GM12878 (cell line): ENCODE results near the gene SCYGR5. TPM values are rescaled to one million over a fixed set of nuclear protein-coding genes. Genes with fewer than 3 reads are reported as not detected.

ENCODE experiments used
- ATAC-seq: fragments of 200-7000 bp; cut with Tn5 transposase; 3 replicates; pipeline ENCODE4 v1.9.1; 2020; ENCODE audit warnings: mild to moderate bottlenecking, moderate library complexity
- BruUV-seq: library from RNA; stranded (reverse); fragments of 400-500 nt; replicated peaks from 2 replicates; lab custom pipeline; 2021; lab: Mats Ljungman, UMichigan
- CTCF ChIA-PET: fragments of 300-600 bp; sonication (Branson Sonifier 250); formaldehyde crosslinking; extraction: SDS; loops from one replicate; lab custom pipeline; 2021; ENCODE audit warnings: inconsistent platforms; lab: Yijun Ruan, JAX
- POLR2A ChIA-PET: fragments of 350-600 bp; formaldehyde crosslinking; extraction: SDS; loops from one replicate; lab custom pipeline; 2021; ENCODE audit warnings: inconsistent platforms; lab: Charles Lee
- RAD21 ChIA-PET: fragments of 300-600 bp; sonication (Branson Sonifier 250); formaldehyde crosslinking; loops from one replicate; lab custom pipeline; 2023; ENCODE audit warnings: antibody characterized with exemption; ENCODE audit not compliant: unreplicated experiment; lab: Charles Lee
- SMC1A ChIA-PET: fragments of 300-600 bp; sonication (Branson Sonifier 250); formaldehyde crosslinking; loops from one replicate; lab custom pipeline; 2023; ENCODE audit not compliant: unreplicated experiment, uncharacterized antibody; lab: Charles Lee
- DNase-seq: peaks from one replicate; pipeline ENCODE4 v3.0.0-alpha.2; 2011; ENCODE audit warnings: low read depth, low spot score
- FAIRE-seq: peaks from 3 replicates; lab custom pipeline; 2011; peaks lifted over from hg19 to GRCh38; lab: Jason Lieb, UNC
- H2AFZ ChIP-seq: 2 replicates; pipeline ENCODE4 v1.6.0; 2011; ENCODE audit warnings: low read depth, low read length, control low read depth; ENCODE audit not compliant: control insufficient read depth
- H3K27ac ChIP-seq: 2 replicates; pipeline ENCODE4 v1.5.1; 2011; ENCODE audit warnings: control low read depth; ENCODE audit not compliant: control insufficient read depth, insufficient read depth
- H3K27me3 ChIP-seq, 2 experiments: replicated peaks in 1 of 2; 2 replicates each; pipeline versions ENCODE4 v1.6.0 to v1.6.1; 2011; ENCODE audit warnings: low read length in 1 of 2; ENCODE audit not compliant: control insufficient read depth in 2 of 2, insufficient read depth in 2 of 2
- H3K36me3 ChIP-seq, 2 experiments: 2 replicates each; pipeline ENCODE4 v1.5.1; 2011; ENCODE audit warnings: low read length in 1 of 2; ENCODE audit not compliant: control insufficient read depth in 2 of 2, insufficient read depth in 2 of 2
- H3K4me1 ChIP-seq: 2 replicates; pipeline ENCODE4 v1.6.1; 2011; ENCODE audit warnings: mild to moderate bottlenecking, low read length, moderate library complexity, mixed read lengths; ENCODE audit not compliant: control insufficient read depth, insufficient read depth
- H3K4me2 ChIP-seq: 2 replicates; pipeline ENCODE4 v1.6.0; 2011; ENCODE audit warnings: control low read depth; ENCODE audit not compliant: control insufficient read depth, insufficient read depth
- H3K4me3 ChIP-seq: fragments of 200-600 bp; sonication (generic); 2 replicates; pipeline ENCODE4 v1.5.1; 2016
- H3K79me2 ChIP-seq: 2 replicates; pipeline ENCODE4 v1.6.0; 2011; ENCODE audit warnings: low read length; ENCODE audit not compliant: control insufficient read depth, insufficient read depth
- H3K9ac ChIP-seq: 2 replicates; pipeline ENCODE4 v1.8.0; 2011; ENCODE audit warnings: low read length, control low read depth, mixed read lengths; ENCODE audit not compliant: control insufficient read depth, insufficient read depth
- H3K9me3 ChIP-seq: replicated peaks from 3 replicates; pipeline ENCODE4 v1.5.1; 2011; ENCODE audit warnings: mild to moderate bottlenecking, low read length; ENCODE audit not compliant: control insufficient read depth, insufficient read depth
- H4K20me1 ChIP-seq: 2 replicates; pipeline ENCODE4 v1.6.0; 2011; ENCODE audit not compliant: control insufficient read depth, insufficient read depth
- BRCA1 ChIP-seq: IDR thresholded peaks from 2 replicates; pipeline ENCODE4 v1.6.1; 2011; ENCODE audit warnings: low read depth, low read length, improper control_type of control experiment
- CREM ChIP-seq: IDR thresholded peaks from 2 replicates; pipeline ENCODE4 v1.6.1; 2014; ENCODE audit warnings: antibody characterized with exemption, low read depth
- EED ChIP-seq: sonication (generic); IDR thresholded peaks from 2 replicates; pipeline ENCODE4 v1.6.1; 2016; ENCODE audit warnings: antibody characterized with exemption, low read depth
- GABPA ChIP-seq: IDR thresholded peaks from 2 replicates; pipeline ENCODE4 v1.6.1; 2014; ENCODE audit warnings: antibody characterized with exemption, low read depth, mild to moderate bottlenecking, inconsistent platforms
- IKZF2 ChIP-seq, 2 experiments: fragments of 450-650 bp; IDR thresholded peaks; 2 replicates each; pipeline ENCODE4 v1.6.1; 2017; ENCODE audit warnings: mild to moderate bottlenecking in 2 of 2, moderate library complexity in 2 of 2
- MEF2B ChIP-seq: fragments of 450-650 bp; IDR thresholded peaks from 2 replicates; pipeline ENCODE4 v1.6.1; 2018; ENCODE audit warnings: mild to moderate bottlenecking, moderate library complexity; ENCODE audit not compliant: partially characterized antibody, poor library complexity, severe bottlenecking
- PAX8 ChIP-seq: fragments of 450-650 bp; IDR thresholded peaks from 2 replicates; pipeline ENCODE4 v1.6.1; 2017; ENCODE audit warnings: mild to moderate bottlenecking, moderate library complexity
- RB1 ChIP-seq: fragments of 450-650 bp; formaldehyde crosslinking; IDR thresholded peaks from 2 replicates; pipeline ENCODE4 v1.6.1; 2017; ENCODE audit warnings: mild to moderate bottlenecking, borderline replicate concordance
- SMC3 ChIP-seq: IDR thresholded peaks from 2 replicates; pipeline ENCODE4 v1.6.1; 2011; ENCODE audit warnings: low read length, improper control_type of control experiment, borderline replicate concordance
- SP1 ChIP-seq: IDR thresholded peaks from one replicate; pipeline ENCODE4 v1.6.1; 2011; ENCODE audit warnings: low read depth, low read length
- TCF12 ChIP-seq: IDR thresholded peaks from 2 replicates; pipeline ENCODE4 v1.6.1; 2011; ENCODE audit warnings: low read depth, mild to moderate bottlenecking, low read length
- WRNIP1 ChIP-seq: IDR thresholded peaks from 2 replicates; pipeline ENCODE4 v1.6.1; 2011; ENCODE audit warnings: low read depth, low read length, improper control_type of control experiment, borderline replicate concordance
- ZNF217 ChIP-seq: fragments of 450-650 bp; IDR thresholded peaks from 2 replicates; pipeline ENCODE4 v1.6.1; 2017; ENCODE audit warnings: antibody characterized with exemption, mild to moderate bottlenecking
- ZNF384 ChIP-seq: IDR thresholded peaks from 2 replicates; pipeline ENCODE4 v1.6.1; 2012; ENCODE audit warnings: low read depth, mild to moderate bottlenecking, low read length, improper control_type of control experiment, borderline replicate concordance
- WGBS: methylation state at CpG from one replicate; pipeline ENCODE4 v1.1.6; 2016; ENCODE audit warnings: low lambda C conversion rate; ENCODE audit not compliant: insufficient replicate concordance, insufficient coverage; ENCODE audit errors: missing lambda C conversion rate; 5-methylcytosine and 5-hydroxymethylcytosine counted together
- in situ Hi-C: fragments of 300-500 bp; cut with MboI; formaldehyde crosslinking; loops from 9 replicates; pipeline ENCODE4 v1.14.3; 2018; ENCODE audit warnings: mixed read lengths
- intact Hi-C: fragments of 100-400 bp; cut with micrococcal nuclease; formaldehyde crosslinking; loops from one replicate; pipeline ENCODE4 v1.14.2; 2022; ENCODE audit not compliant: unreplicated experiment
- polyA plus RNA-seq, 11 experiments: library from polyadenylated mRNA; depleted of rRNA in 4 of 11; unstranded in 6 of 11; stranded (reverse) in 5 of 11; fragments of >200 nt; fragmentation: Nextera tagmentation in 4 of 11; fragmentation: Illumina TruSeq in 1 of 11; extraction: Ambion mirVana in 4 of 11; extraction: Trizol in 1 of 11; gene quantifications; 1 replicate in 1 of 11; 2 replicates in 10 of 11; pipeline versions ENCODE4 v1.2.1 to v1.2.3, GENCODE V29; 2011 to 2016; ENCODE audit warnings: inconsistent platforms in 2 of 11, missing spikeins in 2 of 11, low read depth in 1 of 11
- total RNA-seq, 4 experiments: library from RNA; depleted of rRNA in 3 of 4; stranded (reverse); fragments of >200 nt in 3 of 4; fragmentation: Illumina TruSeq in 1 of 4; extraction: Trizol in 1 of 4; gene quantifications; 2 replicates each; pipeline versions ENCODE4 v1.2.1 to v1.2.3, GENCODE V29; 2013 to 2021
- TF ChIP-seq, protein P1 (sequence below): IDR thresholded peaks from 2 replicates; pipeline ENCODE4 v1.6.1; 2011; ENCODE audit warnings: borderline replicate concordance, low read depth, mild to moderate bottlenecking, moderate library complexity, low read length; ENCODE audit not compliant: insufficient read depth, poor library complexity, severe bottlenecking
- TF ChIP-seq, protein P2 (sequence below): fragments of 450-650 bp; IDR thresholded peaks from 2 replicates; pipeline ENCODE4 v1.6.1; 2017; ENCODE audit warnings: antibody characterized with exemption, mild to moderate bottlenecking, moderate library complexity
- TF ChIP-seq, protein P3 (sequence below), 3 experiments: IDR thresholded peaks in 2 of 3; conservative IDR thresholded peaks in 1 of 3; 2 replicates each; pipeline ENCODE4 v1.5.1; 2011; ENCODE audit warnings: low read depth in 3 of 3, low read length in 3 of 3, mild to moderate bottlenecking in 3 of 3, control low read depth in 2 of 3, moderate library complexity in 2 of 3, inconsistent platforms in 1 of 3, mixed read lengths in 1 of 3; ENCODE audit not compliant: control insufficient read depth in 2 of 3, insufficient read depth in 1 of 3; ENCODE audit errors: extremely low read depth in 1 of 3

Gene SCYGR5
- total and polyA plus RNA-seq, 10 of the 15 experiments (the other 5 are each of a cell fraction or from before 2014, with no cell fraction given): not detected

DNA sequence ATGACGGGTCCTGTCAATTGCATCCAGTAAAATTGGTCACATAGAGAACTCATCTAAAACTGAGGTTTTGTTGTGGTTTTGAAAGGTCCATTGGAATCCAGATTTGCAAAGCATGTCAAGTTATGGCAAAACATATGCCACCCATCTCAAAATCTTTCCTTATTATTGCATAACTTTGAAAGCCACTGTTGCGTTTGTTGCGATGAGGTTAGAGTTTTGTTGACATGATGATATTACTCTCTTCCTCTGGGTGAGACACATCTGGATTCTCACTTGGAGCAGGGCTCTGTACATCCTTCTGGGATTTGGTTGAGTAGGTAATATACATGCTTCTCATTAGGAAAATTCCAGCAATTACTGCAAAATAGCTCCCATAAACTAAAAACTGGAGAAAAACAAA, 20.6 kb downstream of the SCYGR5 start:
- H3K9ac ChIP-seq: no peak overlapping the region
- H3K27me3 ChIP-seq: no peaks in the 10 kb centered on the region; a peak in 3 of 4 replicates
- ATAC-seq (no peak), FAIRE-seq (no peak), DNase-seq (no peak)
- in situ Hi-C loops: no loop called here
- ChIA-PET CTCF (no interaction called here), POLR2A (no interaction called here), SMC1A (no interaction called here), RAD21 (interaction anchor here (0.5 kb wide), 1 partner anchor 28 kb away, joined by 3 read pairs; no protein-coding TSS in a partner anchor)
- no peaks in the 10 kb centered on the region for H3K4me1 ChIP-seq
- 64% methylated on average over 3 of the region's 3 CpGs for WGBS
- H3K27ac ChIP-seq: no peak overlapping the region
- intact Hi-C loops: no loop called here
- TF ChIP-seq WRNIP1 (no peak), ZNF384 (no peak), EED (no peak), TCF12 (no peak), ZNF217 (no peak), IKZF2 (IDR thresholded peaks at IDR 0.05) (no peak), BRCA1 (no peak), MEF2B (no peak), CREM (no peak), GABPA (no peak), PAX8 (no peak), SP1 (no peak), SMC3 (no peak), RB1 (no peak)
- TF ChIP-seq, protein P1, sequence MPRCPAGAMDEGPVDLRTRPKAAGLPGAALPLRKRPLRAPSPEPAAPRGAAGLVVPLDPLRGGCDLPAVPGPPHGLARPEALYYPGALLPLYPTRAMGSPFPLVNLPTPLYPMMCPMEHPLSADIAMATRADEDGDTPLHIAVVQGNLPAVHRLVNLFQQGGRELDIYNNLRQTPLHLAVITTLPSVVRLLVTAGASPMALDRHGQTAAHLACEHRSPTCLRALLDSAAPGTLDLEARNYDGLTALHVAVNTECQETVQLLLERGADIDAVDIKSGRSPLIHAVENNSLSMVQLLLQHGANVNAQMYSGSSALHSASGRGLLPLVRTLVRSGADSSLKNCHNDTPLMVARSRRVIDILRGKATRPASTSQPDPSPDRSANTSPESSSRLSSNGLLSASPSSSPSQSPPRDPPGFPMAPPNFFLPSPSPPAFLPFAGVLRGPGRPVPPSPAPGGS: no peak
- TF ChIP-seq, protein P2, sequence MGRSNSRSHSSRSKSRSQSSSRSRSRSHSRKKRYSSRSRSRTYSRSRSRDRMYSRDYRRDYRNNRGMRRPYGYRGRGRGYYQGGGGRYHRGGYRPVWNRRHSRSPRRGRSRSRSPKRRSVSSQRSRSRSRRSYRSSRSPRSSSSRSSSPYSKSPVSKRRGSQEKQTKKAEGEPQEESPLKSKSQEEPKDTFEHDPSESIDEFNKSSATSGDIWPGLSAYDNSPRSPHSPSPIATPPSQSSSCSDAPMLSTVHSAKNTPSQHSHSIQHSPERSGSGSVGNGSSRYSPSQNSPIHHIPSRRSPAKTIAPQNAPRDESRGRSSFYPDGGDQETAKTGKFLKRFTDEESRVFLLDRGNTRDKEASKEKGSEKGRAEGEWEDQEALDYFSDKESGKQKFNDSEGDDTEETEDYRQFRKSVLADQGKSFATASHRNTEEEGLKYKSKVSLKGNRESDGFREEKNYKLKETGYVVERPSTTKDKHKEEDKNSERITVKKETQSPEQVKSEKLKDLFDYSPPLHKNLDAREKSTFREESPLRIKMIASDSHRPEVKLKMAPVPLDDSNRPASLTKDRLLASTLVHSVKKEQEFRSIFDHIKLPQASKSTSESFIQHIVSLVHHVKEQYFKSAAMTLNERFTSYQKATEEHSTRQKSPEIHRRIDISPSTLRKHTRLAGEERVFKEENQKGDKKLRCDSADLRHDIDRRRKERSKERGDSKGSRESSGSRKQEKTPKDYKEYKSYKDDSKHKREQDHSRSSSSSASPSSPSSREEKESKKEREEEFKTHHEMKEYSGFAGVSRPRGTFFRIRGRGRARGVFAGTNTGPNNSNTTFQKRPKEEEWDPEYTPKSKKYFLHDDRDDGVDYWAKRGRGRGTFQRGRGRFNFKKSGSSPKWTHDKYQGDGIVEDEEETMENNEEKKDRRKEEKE: no peak
- TF ChIP-seq, protein P3, sequence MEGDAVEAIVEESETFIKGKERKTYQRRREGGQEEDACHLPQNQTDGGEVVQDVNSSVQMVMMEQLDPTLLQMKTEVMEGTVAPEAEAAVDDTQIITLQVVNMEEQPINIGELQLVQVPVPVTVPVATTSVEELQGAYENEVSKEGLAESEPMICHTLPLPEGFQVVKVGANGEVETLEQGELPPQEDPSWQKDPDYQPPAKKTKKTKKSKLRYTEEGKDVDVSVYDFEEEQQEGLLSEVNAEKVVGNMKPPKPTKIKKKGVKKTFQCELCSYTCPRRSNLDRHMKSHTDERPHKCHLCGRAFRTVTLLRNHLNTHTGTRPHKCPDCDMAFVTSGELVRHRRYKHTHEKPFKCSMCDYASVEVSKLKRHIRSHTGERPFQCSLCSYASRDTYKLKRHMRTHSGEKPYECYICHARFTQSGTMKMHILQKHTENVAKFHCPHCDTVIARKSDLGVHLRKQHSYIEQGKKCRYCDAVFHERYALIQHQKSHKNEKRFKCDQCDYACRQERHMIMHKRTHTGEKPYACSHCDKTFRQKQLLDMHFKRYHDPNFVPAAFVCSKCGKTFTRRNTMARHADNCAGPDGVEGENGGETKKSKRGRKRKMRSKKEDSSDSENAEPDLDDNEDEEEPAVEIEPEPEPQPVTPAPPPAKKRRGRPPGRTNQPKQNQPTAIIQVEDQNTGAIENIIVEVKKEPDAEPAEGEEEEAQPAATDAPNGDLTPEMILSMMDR (IDR thresholded peaks at IDR 0.05 in 2 of 3, conservative IDR thresholded peaks at IDR 0.05 in 1 of 3; ENCODE audit: control insufficient read depth in 2 of 3, extremely low read depth in 1 of 3, insufficient read depth in 1 of 3, low read depth in 3 of 3, low read length in 3 of 3): no peak
- no peaks in the 10 kb centered on the region for H3K9me3 ChIP-seq
- H3K4me2 ChIP-seq: no peak overlapping the region
- no peaks in the 10 kb centered on the region for H3K36me3 ChIP-seq
- BruUV-seq: no TSS peak
- H3K4me3 ChIP-seq: no peak overlapping the region
- no peaks in the 10 kb centered on the region for H3K79me2 ChIP-seq
- no peak overlapping the region for H2AFZ ChIP-seq
- H4K20me1 ChIP-seq: no peaks in the 10 kb centered on the region
